Cardiac fibroblast (primary cell): ENCODE results near the gene PXK.
A peak's percentile ranks its signal among the peaks of the same experiment; 100 is the strongest.

ENCODE experiments used
- DNase-seq, 2 donors: peaks; one replicate each; pipeline versions ENCODE4 v3.0.0 to v3.0.0-alpha.2; 2010; ENCODE audit warnings: low read depth in 2 of 2
- H3K4me3 ChIP-seq, 2 donors: replicated peaks in 1 of 2; 1 replicate in 1 of 2; 2 replicates in 1 of 2; pipeline ENCODE4 v1.5.1; 2011; ENCODE audit warnings: low read depth in 2 of 2, low read length in 2 of 2, mild to moderate bottlenecking in 2 of 2, moderate library complexity in 1 of 2
- CTCF ChIP-seq: IDR thresholded peaks from one replicate; pipeline ENCODE4 v1.5.1; 2011; ENCODE audit warnings: low read depth, mild to moderate bottlenecking, low read length, inconsistent platforms

The PXK gene

GRCh38 chr3:58384381-58385090 lies 51.8 kb downstream of the PXK start:
- DNase-seq = peak in 1 of 2 donors; percentile 58
- no peak overlapping the region for H3K4me3 ChIP-seq
- no peak for TF ChIP-seq CTCF

GRCh38 chr3:58386626-58387365 lies 54.1 kb downstream of the PXK start:
- no peak for TF ChIP-seq CTCF
- no peak overlapping the region for H3K4me3 ChIP-seq
- peak; percentile 89 for DNase-seq

GRCh38 chr3:58387650-58388546 lies 55.2 kb downstream of the PXK start:
- TF ChIP-seq CTCF = no peak

GRCh38 chr3:58388550-58389091 lies 55.9 kb downstream of the PXK start:
- no peak overlapping the region for H3K4me3 ChIP-seq
- DNase-seq = peak; percentile 68 to 74
- TF ChIP-seq CTCF = no peak

More at GRCh38 chr3:58387650-58388546, 55.2 kb downstream of the PXK start:
- no peak for DNase-seq
- no peak overlapping the region for H3K4me3 ChIP-seq

GRCh38 chr3:58391156-58391865 lies 58.6 kb downstream of the PXK start:
- TF ChIP-seq CTCF = no peak
- H3K4me3 ChIP-seq = no peak overlapping the region
- peak; percentile 47 to 59 for DNase-seq

GRCh38 chr3:58392181-58392580 lies 59.5 kb downstream of the PXK start:
- no peak overlapping the region for H3K4me3 ChIP-seq
- DNase-seq = peak in 1 of 2 donors; percentile 29

More at GRCh38 chr3:58392181-58392580, 59.5 kb downstream of the PXK start:
- TF ChIP-seq CTCF = no peak
